PC-9 (cell line): ENCODE data around the gene TRIO. TPM values are rescaled to one million over a fixed set of nuclear protein-coding genes. Genes with fewer than 3 reads are reported as not detected.

ENCODE experiments used
- BruUV-seq: library from RNA; stranded (reverse); fragments of 400-500 nt; replicated peaks from 2 replicates; lab custom pipeline; 2021; lab: Mats Ljungman, UMichigan
- CTCF ChIA-PET: fragments of 300-600 bp; sonication (Branson Sonifier 250); formaldehyde crosslinking; loops from one replicate; lab custom pipeline; 2022; ENCODE audit warnings: antibody characterized with exemption; lab: Charles Lee
- POLR2A ChIA-PET: fragments of 300-600 bp; sonication (Branson Sonifier 250); formaldehyde crosslinking; loops from one replicate; lab custom pipeline; 2022; ENCODE audit warnings: antibody characterized with exemption; ENCODE audit not compliant: unreplicated experiment; lab: Charles Lee
- DNase-seq, 2 experiments: peaks; one replicate each; pipeline versions ENCODE4 v3.0.0 to v3.0.0-alpha.2; 2015 to 2022; ENCODE audit warnings: mixed read lengths in 1 of 2
- H2AFZ ChIP-seq: fragments of 200-600 bp; sonication (generic); 2 replicates; pipeline ENCODE4 v1.8.1; 2017; ENCODE audit warnings: antibody characterized with exemption
- H3F3A ChIP-seq: fragments of 200-600 bp; sonication (generic); 2 replicates; pipeline ENCODE4 v1.8.1; 2017; ENCODE audit warnings: antibody characterized with exemption, mild to moderate bottlenecking, low read depth; ENCODE audit not compliant: insufficient read depth
- H3K27ac ChIP-seq: fragments of 200-600 bp; sonication (generic); 2 replicates; pipeline ENCODE4 v1.6.1; 2016; ENCODE audit warnings: mixed run types
- H3K27me3 ChIP-seq: fragments of 200-600 bp; sonication (generic); 2 replicates; pipeline ENCODE4 v1.6.1; 2016; ENCODE audit warnings: low read depth, mixed run types; ENCODE audit not compliant: insufficient read depth
- H3K36me3 ChIP-seq: fragments of 200-600 bp; sonication (generic); 2 replicates; pipeline ENCODE4 v1.6.1; 2016; ENCODE audit warnings: low read depth, mixed run types
- H3K4me1 ChIP-seq: fragments of 200-600 bp; sonication (generic); replicated peaks from 2 replicates; pipeline ENCODE4 v1.6.1; 2016; ENCODE audit warnings: mixed run types; ENCODE audit not compliant: insufficient read depth
- H3K4me2 ChIP-seq: fragments of 200-600 bp; sonication (generic); 2 replicates; pipeline ENCODE4 v1.6.1; 2017; ENCODE audit warnings: mixed run types
- H3K4me3 ChIP-seq: fragments of 200-600 bp; sonication (generic); 2 replicates; pipeline ENCODE4 v1.6.1; 2016; ENCODE audit warnings: mixed run types
- H3K79me2 ChIP-seq: fragments of 200-600 bp; sonication (generic); 2 replicates; pipeline ENCODE4 v1.6.1; 2017; ENCODE audit warnings: low read depth, mixed run types
- H3K9me2 ChIP-seq: fragments of 200-600 bp; sonication (generic); 2 replicates; pipeline ENCODE4 v1.8.1; 2017; ENCODE audit warnings: mild to moderate bottlenecking; ENCODE audit not compliant: insufficient read depth
- H3K9me3 ChIP-seq: fragments of 200-600 bp; sonication (generic); 2 replicates; pipeline ENCODE4 v1.8.1; 2016; ENCODE audit warnings: low read depth; ENCODE audit not compliant: insufficient read depth
- H4K20me1 ChIP-seq: fragments of 200-600 bp; sonication (generic); 2 replicates; pipeline ENCODE4 v1.8.1; 2017; ENCODE audit not compliant: insufficient read depth
- EZH2 ChIP-seq: fragments of 200-600 bp; sonication (generic); IDR thresholded peaks from 2 replicates; pipeline ENCODE4 v1.8.0; 2017; ENCODE audit warnings: antibody characterized with exemption, low read depth
- intact Hi-C: fragments of 100-400 bp; cut with micrococcal nuclease; formaldehyde crosslinking; loops from one replicate; pipeline ENCODE4 v1.10.0; 2022; ENCODE audit not compliant: unreplicated experiment
- total RNA-seq: library from RNA; stranded (reverse); gene quantifications from 2 replicates; pipeline ENCODE4 v1.2.3, GENCODE V29; 2021
- TF ChIP-seq, protein P1 (sequence below): fragments of 200-600 bp; sonication (generic); conservative IDR thresholded peaks from 2 replicates; pipeline ENCODE4 v1.6.1; 2017; ENCODE audit warnings: mixed run types, antibody characterized with exemption, mild to moderate bottlenecking, moderate library complexity

Gene TRIO
- total RNA-seq, 1 experiment from 2014 or later: 596 TPM

DNA sequence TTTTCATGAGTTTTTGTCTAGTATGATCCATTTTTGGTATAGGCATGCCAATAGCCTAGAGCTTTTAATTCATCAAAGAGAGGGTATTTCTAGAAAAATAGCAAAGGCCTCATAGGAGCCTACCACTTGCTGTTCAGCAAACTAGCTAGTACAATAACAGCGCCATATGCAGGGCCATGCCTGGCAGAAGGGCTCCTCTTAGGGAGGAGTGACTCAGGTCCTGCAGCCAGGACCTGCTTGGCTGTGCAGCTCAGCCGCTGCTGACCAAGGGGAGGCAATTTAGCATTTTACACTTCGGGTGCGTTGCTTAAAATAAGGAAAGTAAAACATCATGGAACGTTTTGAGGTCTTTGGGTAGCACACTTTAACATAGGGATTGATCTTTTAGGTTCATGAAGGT is 100.6 kb downstream of the TRIO start:
- peaks cover 34% of the 10 kb centered on the region for H3F3A ChIP-seq
- ChIA-PET POLR2A (interaction anchor here (0.7 kb wide), 1 partner anchor 19 kb away, joined by 3 read pairs; no protein-coding TSS in a partner anchor), CTCF (interaction anchor here (0.9 kb wide), 1 partner anchor 11 kb away, joined by 4 read pairs; no protein-coding TSS in a partner anchor)
- no TSS peak for BruUV-seq
- intact Hi-C loops: no loop called here
- H3K9me3 ChIP-seq: no peaks in the 10 kb centered on the region
- TF ChIP-seq EZH2: no peak
- TF ChIP-seq, protein P1, sequence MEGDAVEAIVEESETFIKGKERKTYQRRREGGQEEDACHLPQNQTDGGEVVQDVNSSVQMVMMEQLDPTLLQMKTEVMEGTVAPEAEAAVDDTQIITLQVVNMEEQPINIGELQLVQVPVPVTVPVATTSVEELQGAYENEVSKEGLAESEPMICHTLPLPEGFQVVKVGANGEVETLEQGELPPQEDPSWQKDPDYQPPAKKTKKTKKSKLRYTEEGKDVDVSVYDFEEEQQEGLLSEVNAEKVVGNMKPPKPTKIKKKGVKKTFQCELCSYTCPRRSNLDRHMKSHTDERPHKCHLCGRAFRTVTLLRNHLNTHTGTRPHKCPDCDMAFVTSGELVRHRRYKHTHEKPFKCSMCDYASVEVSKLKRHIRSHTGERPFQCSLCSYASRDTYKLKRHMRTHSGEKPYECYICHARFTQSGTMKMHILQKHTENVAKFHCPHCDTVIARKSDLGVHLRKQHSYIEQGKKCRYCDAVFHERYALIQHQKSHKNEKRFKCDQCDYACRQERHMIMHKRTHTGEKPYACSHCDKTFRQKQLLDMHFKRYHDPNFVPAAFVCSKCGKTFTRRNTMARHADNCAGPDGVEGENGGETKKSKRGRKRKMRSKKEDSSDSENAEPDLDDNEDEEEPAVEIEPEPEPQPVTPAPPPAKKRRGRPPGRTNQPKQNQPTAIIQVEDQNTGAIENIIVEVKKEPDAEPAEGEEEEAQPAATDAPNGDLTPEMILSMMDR: no peak
- H4K20me1 ChIP-seq: peaks cover 15% of the 10 kb centered on the region
- no peak overlapping the region for H2AFZ ChIP-seq
- no peak overlapping the region for H3K4me3 ChIP-seq
- H3K4me1 ChIP-seq: 0 out of 2 replicates have a peak, but pooled peaks cover 4% of the 10 kb centered on the region
- H3K27ac ChIP-seq: no peak overlapping the region
- no peaks in the 10 kb centered on the region for H3K36me3 ChIP-seq
- H3K9me2 ChIP-seq: no peaks in the 10 kb centered on the region
- no peaks in the 10 kb centered on the region for H3K27me3 ChIP-seq
- peaks cover 100% of the 10 kb centered on the region for H3K79me2 ChIP-seq
- no peak overlapping the region for H3K4me2 ChIP-seq
- no peak for DNase-seq

DNA sequence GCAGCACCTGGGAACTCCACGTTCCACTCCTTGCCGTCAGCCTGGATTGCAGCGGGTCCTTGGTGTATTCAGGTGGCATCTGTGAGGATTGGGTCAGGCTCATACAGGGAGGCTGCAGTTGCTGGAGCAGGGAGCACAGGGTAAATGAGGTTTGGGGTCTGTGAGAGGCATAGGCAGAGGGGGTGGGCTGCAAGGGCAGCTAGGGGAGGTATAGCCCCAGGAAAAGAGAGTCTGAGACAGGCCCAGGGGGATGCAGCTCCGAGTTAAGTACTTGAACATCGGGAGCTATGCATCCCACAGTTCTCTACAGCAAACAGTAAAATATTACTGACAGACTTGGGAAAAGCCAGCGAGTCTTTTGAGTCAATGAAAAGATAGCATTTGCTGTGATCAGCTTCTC is 101.6 kb downstream of the TRIO start:
- H3K27ac ChIP-seq: no peak overlapping the region
- CTCF ChIA-PET: no interaction called here
- no peaks in the 10 kb centered on the region for H3K9me2 ChIP-seq
- H3K9me3 ChIP-seq: no peaks in the 10 kb centered on the region
- BruUV-seq: no TSS peak
- H3F3A ChIP-seq: peaks cover 25% of the 10 kb centered on the region
- no peak for DNase-seq
- intact Hi-C loops: no loop called here
- H4K20me1 ChIP-seq: peaks cover 20% of the 10 kb centered on the region
- no peak overlapping the region for H3K4me3 ChIP-seq
- POLR2A ChIA-PET: interaction anchor here (0.6 to 0.7 kb wide), 2 partner anchors 100 to 323 kb away, joined by 3 to 5 read pairs; no protein-coding TSS in a partner anchor
- no peaks in the 10 kb centered on the region for H3K27me3 ChIP-seq
- TF ChIP-seq, protein P1: no peak
- no peak for TF ChIP-seq EZH2
- H2AFZ ChIP-seq: no peak overlapping the region
- no peak overlapping the region for H3K4me2 ChIP-seq
- 0 out of 2 replicates have a peak, but pooled peaks cover 4% of the 10 kb centered on the region for H3K4me1 ChIP-seq
- H3K79me2 ChIP-seq: peaks cover 100% of the 10 kb centered on the region
- no peaks in the 10 kb centered on the region for H3K36me3 ChIP-seq

DNA sequence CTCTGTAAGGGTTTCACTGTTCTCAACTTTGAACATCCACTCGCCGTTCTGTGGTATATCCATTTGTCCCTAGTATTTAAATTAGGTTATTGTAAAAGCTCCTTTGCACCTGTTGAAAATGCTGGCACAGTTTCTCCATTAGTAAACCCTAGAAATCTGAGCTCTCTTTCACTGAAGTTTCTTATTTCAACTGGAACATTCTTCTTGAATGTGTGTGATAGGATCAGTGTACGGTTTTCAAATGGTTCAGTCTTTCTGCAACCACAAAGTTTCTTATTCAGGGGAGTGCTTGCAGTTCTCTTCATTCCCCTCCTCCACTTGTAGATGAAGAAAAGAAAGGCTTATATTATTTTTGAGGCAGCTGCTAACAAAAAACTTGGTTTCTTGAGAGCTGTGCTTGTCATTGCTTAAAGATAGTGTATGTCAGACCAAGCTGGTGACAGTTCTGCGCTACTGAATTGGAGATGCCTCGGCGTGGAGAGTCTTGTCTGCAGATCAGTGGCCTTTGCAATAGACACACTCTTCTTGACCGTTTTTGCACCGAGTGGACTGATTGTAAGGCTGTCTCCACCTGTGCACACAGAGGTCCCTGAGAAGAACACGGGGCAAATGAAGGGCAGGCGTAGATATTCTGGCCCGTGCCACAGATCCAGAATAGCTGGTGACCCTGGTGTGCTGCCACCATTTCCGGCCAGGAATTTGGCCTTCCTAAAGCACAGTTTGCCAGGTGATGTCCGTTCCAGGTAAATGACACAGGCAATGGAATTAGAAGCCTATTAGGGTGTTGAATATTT is 102.2 kb downstream of the TRIO start:
- Histone ChIP-seq H3F3A (peaks cover 25% of the 10 kb centered on the region), H3K27me3 (no peaks in the 10 kb centered on the region), H2AFZ (no peak overlapping the region), H3K9me2 (no peaks in the 10 kb centered on the region), H3K27ac (no peak overlapping the region), H3K36me3 (no peaks in the 10 kb centered on the region), H4K20me1 (peaks cover 20% of the 10 kb centered on the region), H3K4me2 (no peak overlapping the region), H3K9me3 (no peaks in the 10 kb centered on the region), H3K4me3 (no peak overlapping the region), H3K4me1 (0 out of 2 replicates have a peak, but pooled peaks cover 4% of the 10 kb centered on the region), H3K79me2 (peaks cover 100% of the 10 kb centered on the region)
- intact Hi-C loops: no loop called here
- POLR2A ChIA-PET: interaction anchor here (0.6 to 0.7 kb wide), 2 partner anchors 100 to 324 kb away, joined by 3 to 5 read pairs; no protein-coding TSS in a partner anchor
- BruUV-seq: no TSS peak
- CTCF ChIA-PET: no interaction called here
- no peak for TF ChIP-seq EZH2
- TF ChIP-seq, protein P1: no peak
- DNase-seq: no peak
